Measurements from ENCODE around the gene HDAC2. TPM values are rescaled to one million over a fixed set of nuclear protein-coding genes. Genes with fewer than 3 reads are reported as not detected.

Gene HDAC2
- total RNA-seq, 1 donor from 2014 or later = 67.8 TPM

- Histone ChIP-seq H3K27ac (no peak overlapping the region), H3K27me3 (no peaks in the 10 kb centered on the region), H3K9me3 (no peaks in the 10 kb centered on the region), H3K4me3 (no peak overlapping the region), H3K4me1 (peaks cover 8% of the 10 kb centered on the region), H3K36me3 (no peaks in the 10 kb centered on the region)
- intact Hi-C loops (cut with DNase I) = no loop called here
- no peak for DNase-seq (ENCODE audit: extremely low spot score in 2 of 2)
- no peak for TF ChIP-seq POLR2A (IDR thresholded peaks at IDR 0.05)
- TF ChIP-seq, protein P1, sequence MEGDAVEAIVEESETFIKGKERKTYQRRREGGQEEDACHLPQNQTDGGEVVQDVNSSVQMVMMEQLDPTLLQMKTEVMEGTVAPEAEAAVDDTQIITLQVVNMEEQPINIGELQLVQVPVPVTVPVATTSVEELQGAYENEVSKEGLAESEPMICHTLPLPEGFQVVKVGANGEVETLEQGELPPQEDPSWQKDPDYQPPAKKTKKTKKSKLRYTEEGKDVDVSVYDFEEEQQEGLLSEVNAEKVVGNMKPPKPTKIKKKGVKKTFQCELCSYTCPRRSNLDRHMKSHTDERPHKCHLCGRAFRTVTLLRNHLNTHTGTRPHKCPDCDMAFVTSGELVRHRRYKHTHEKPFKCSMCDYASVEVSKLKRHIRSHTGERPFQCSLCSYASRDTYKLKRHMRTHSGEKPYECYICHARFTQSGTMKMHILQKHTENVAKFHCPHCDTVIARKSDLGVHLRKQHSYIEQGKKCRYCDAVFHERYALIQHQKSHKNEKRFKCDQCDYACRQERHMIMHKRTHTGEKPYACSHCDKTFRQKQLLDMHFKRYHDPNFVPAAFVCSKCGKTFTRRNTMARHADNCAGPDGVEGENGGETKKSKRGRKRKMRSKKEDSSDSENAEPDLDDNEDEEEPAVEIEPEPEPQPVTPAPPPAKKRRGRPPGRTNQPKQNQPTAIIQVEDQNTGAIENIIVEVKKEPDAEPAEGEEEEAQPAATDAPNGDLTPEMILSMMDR (IDR thresholded peaks at IDR 0.05) = no peak
- TF ChIP-seq POLR2AphosphoS5 (IDR thresholded peaks at IDR 0.05; ENCODE audit: insufficient read depth in 1 of 2, low read depth in 1 of 2) = no peak
These were observed 67.2 kb downstream of the HDAC2 start for GRCh38 chr6:113903666-113904330.

DNA sequence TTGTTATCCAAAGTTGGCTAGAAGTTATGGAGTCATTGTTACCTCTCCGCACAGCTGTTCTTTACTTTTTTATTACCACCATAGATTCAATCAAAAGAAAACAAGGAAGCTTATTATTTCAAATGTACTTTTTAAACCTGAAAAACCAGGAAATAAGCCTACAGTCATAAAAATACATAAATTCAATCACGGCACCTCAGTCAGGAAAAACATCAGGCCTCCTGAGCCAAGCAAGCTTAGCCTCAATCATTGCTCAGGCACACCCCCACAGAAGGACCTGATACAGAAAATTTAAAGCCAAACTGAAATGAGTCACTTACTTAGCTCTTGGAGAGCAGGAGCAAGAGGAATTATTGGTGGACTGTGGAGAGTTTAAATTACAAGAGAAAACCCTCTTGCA, 69.5 kb downstream of the HDAC2 start:
- Histone ChIP-seq H3K27me3 (no peaks in the 10 kb centered on the region), H3K4me3 (no peak overlapping the region), H3K9me3 (no peaks in the 10 kb centered on the region), H3K36me3 (no peaks in the 10 kb centered on the region), H3K27ac (no peak overlapping the region), H3K4me1 (peaks cover 8% of the 10 kb centered on the region)
- intact Hi-C loops (cut with DNase I) = no loop called here
- DNase-seq (ENCODE audit: extremely low spot score in 2 of 2) = no peak
- TF ChIP-seq, protein P1 (IDR thresholded peaks at IDR 0.05) = no peak
- TF ChIP-seq POLR2AphosphoS5 (IDR thresholded peaks at IDR 0.05; ENCODE audit: insufficient read depth in 1 of 2, low read depth in 1 of 2) (no peak), POLR2A (IDR thresholded peaks at IDR 0.05) (no peak)

- H3K9me3 ChIP-seq = no peaks in the 10 kb centered on the region
- no peak overlapping the region for H3K27ac ChIP-seq
- H3K36me3 ChIP-seq = no peaks in the 10 kb centered on the region
- TF ChIP-seq POLR2A (IDR thresholded peaks at IDR 0.05) (no peak), POLR2AphosphoS5 (IDR thresholded peaks at IDR 0.05; ENCODE audit: insufficient read depth in 1 of 2, low read depth in 1 of 2) (no peak)
- TF ChIP-seq, protein P1 (IDR thresholded peaks at IDR 0.05) = no peak
- DNase-seq (ENCODE audit: extremely low spot score in 2 of 2) = no peak
- intact Hi-C loops (cut with DNase I) = no loop called here
- no peak overlapping the region for H3K4me3 ChIP-seq
- H3K4me1 ChIP-seq = no peaks in the 10 kb centered on the region
- H3K27me3 ChIP-seq = no peaks in the 10 kb centered on the region
These were observed 76.0 kb downstream of the HDAC2 start for GRCh38 chr6:113894712-113895674.

- no peak overlapping the region for H3K27ac ChIP-seq
- intact Hi-C loops (cut with DNase I) = no loop called here
These were observed 77.1 kb downstream of the HDAC2 start for GRCh38 chr6:113893866-113894265.

More at GRCh38 chr6:113893866-113894265, 77.1 kb downstream of the HDAC2 start:
- H3K36me3 ChIP-seq = no peaks in the 10 kb centered on the region
- DNase-seq (ENCODE audit: extremely low spot score in 2 of 2) = no peak
- no peaks in the 10 kb centered on the region for H3K9me3 ChIP-seq
- H3K27me3 ChIP-seq = no peaks in the 10 kb centered on the region
- H3K4me1 ChIP-seq = no peaks in the 10 kb centered on the region
- H3K4me3 ChIP-seq = no peak overlapping the region
- TF ChIP-seq, protein P1 (IDR thresholded peaks at IDR 0.05) = no peak
- TF ChIP-seq POLR2AphosphoS5 (IDR thresholded peaks at IDR 0.05; ENCODE audit: insufficient read depth in 1 of 2, low read depth in 1 of 2) = no peak
- no peak for TF ChIP-seq POLR2A (IDR thresholded peaks at IDR 0.05)
